HFF-Myc (cell line): Measurements from ENCODE around the gene RAD54L2.
"Not testable (repeated sequence)": the region's sequence is repeated elsewhere in the genome, so short reads cannot be mapped to it uniquely, and the experiment has no call there.

Experiments used
- DNase-seq: peaks from one replicate; pipeline ENCODE4 v3.0.0-alpha.2; 2011; ENCODE audit warnings: low read depth; ENCODE audit errors: extremely low read depth
- H3K4me3 ChIP-seq: replicated peaks from 2 replicates; pipeline ENCODE4 v1.5.1; 2011; ENCODE audit warnings: low read depth, mild to moderate bottlenecking, control low read depth, low read length
- CTCF ChIP-seq: IDR thresholded peaks from 2 replicates; pipeline ENCODE4 v1.5.1; 2012; ENCODE audit warnings: mild to moderate bottlenecking, low read depth, low read length, control low read depth; ENCODE audit errors: missing control alignments

Gene RAD54L2

GRCh38 chr3:51508255-51508654 lies 30.3 kb upstream of the RAD54L2 start:
- DNase-seq = no peak
- no peak for TF ChIP-seq CTCF
- no peak overlapping the region for H3K4me3 ChIP-seq

- no peak for TF ChIP-seq CTCF
- DNase-seq = no peak
- H3K4me3 ChIP-seq = no peak overlapping the region
These were observed 27.5 kb upstream of the RAD54L2 start for GRCh38 chr3:51510996-51511395.

GRCh38 chr3:51514210-51514609 lies 24.3 kb upstream of the RAD54L2 start:
- no peak for TF ChIP-seq CTCF
- no peak for DNase-seq

GRCh38 chr3:51519848-51520247 lies 18.7 kb upstream of the RAD54L2 start:
- TF ChIP-seq CTCF = no peak
- H3K4me3 ChIP-seq = no peak overlapping the region
- no peak for DNase-seq

More at GRCh38 chr3:51514210-51514609, 24.3 kb upstream of the RAD54L2 start:
- no peak overlapping the region for H3K4me3 ChIP-seq

GRCh38 chr3:51520906-51521730 lies 17.4 kb upstream of the RAD54L2 start:
- not testable (repeated sequence) for H3K4me3 ChIP-seq, DNase-seq

- TF ChIP-seq CTCF = no peak
- DNase-seq = no peak
- H3K4me3 ChIP-seq = no peak overlapping the region
These were observed 16.1 kb upstream of the RAD54L2 start for GRCh38 chr3:51522273-51522962.

- not testable (repeated sequence) for DNase-seq, H3K4me3 ChIP-seq
These were observed 13.6 kb upstream of the RAD54L2 start for GRCh38 chr3:51524874-51525273.
